Trophoblast cell (in vitro differentiated cells and primary cell): Measurements from ENCODE around the gene LRRC1.
A peak's percentile ranks its signal among the peaks of the same experiment; 100 is the strongest.

Experiments
- DNase-seq, 2 donors: peaks; one replicate each; pipeline ENCODE4 v3.0.0-alpha.2; 2016
- H2AFZ ChIP-seq: 2 replicates; pipeline ENCODE4 v1.6.1; 2013; ENCODE audit warnings: low read length, moderate library complexity, mild to moderate bottlenecking; ENCODE audit not compliant: insufficient read depth, poor library complexity
- H2AK5ac ChIP-seq: 2 replicates; pipeline ENCODE4 v1.6.1; 2013; ENCODE audit warnings: mild to moderate bottlenecking, low read length
- H2BK120ac ChIP-seq: 2 replicates; pipeline ENCODE4 v1.6.1; 2013; ENCODE audit warnings: low read length, mild to moderate bottlenecking, moderate library complexity; ENCODE audit not compliant: insufficient read depth, poor library complexity
- H2BK12ac ChIP-seq: 2 replicates; pipeline ENCODE4 v1.6.1; 2013; ENCODE audit warnings: mild to moderate bottlenecking, low read length, moderate library complexity
- H2BK5ac ChIP-seq: 2 replicates; pipeline ENCODE4 v1.6.1; 2013; ENCODE audit warnings: low read length, low read depth, moderate library complexity, mild to moderate bottlenecking; ENCODE audit not compliant: poor library complexity
- H3K14ac ChIP-seq: 2 replicates; pipeline ENCODE4 v1.6.1; 2013; ENCODE audit warnings: mild to moderate bottlenecking, low read length
- H3K18ac ChIP-seq: 2 replicates; pipeline ENCODE4 v1.6.1; 2013; ENCODE audit warnings: mild to moderate bottlenecking, low read length
- H3K23ac ChIP-seq: 2 replicates; pipeline ENCODE4 v1.6.1; 2013; ENCODE audit warnings: low read length
- H3K27ac ChIP-seq: 2 replicates; pipeline ENCODE4 v1.5.1; 2013; ENCODE audit warnings: low read depth, mild to moderate bottlenecking, inconsistent platforms, low read length, moderate library complexity
- H3K27me3 ChIP-seq: 2 replicates; pipeline ENCODE4 v1.6.1; 2013; ENCODE audit warnings: inconsistent platforms, mild to moderate bottlenecking, low read length, moderate library complexity; ENCODE audit not compliant: insufficient read depth
- H3K36me3 ChIP-seq, 2 experiments: 1 replicate in 1 of 2; 2 replicates in 1 of 2; pipeline ENCODE4 v1.6.1; 2013; ENCODE audit warnings: low read length in 2 of 2, mild to moderate bottlenecking in 2 of 2, moderate library complexity in 1 of 2; ENCODE audit not compliant: insufficient read depth in 2 of 2, control insufficient read depth in 1 of 2
- H3K4ac ChIP-seq: 2 replicates; pipeline ENCODE4 v1.6.1; 2013; ENCODE audit warnings: low read depth, mild to moderate bottlenecking, low read length, moderate library complexity
- H3K4me1 ChIP-seq, 2 experiments: 1 replicate in 1 of 2; 2 replicates in 1 of 2; pipeline ENCODE4 v1.6.1; 2013; ENCODE audit warnings: low read length in 2 of 2, mild to moderate bottlenecking in 2 of 2, moderate library complexity in 1 of 2; ENCODE audit not compliant: insufficient read depth in 2 of 2, control insufficient read depth in 1 of 2
- H3K4me2 ChIP-seq: 2 replicates; pipeline ENCODE4 v1.6.1; 2013; ENCODE audit warnings: inconsistent platforms, mild to moderate bottlenecking, low read length, moderate library complexity
- H3K4me3 ChIP-seq: 2 replicates; pipeline ENCODE4 v1.5.1; 2013; ENCODE audit warnings: mild to moderate bottlenecking, low read depth, low read length, inconsistent platforms
- H3K79me1 ChIP-seq: one replicate; pipeline ENCODE4 v1.6.1; 2013; ENCODE audit warnings: low read length
- H3K79me2 ChIP-seq: 2 replicates; pipeline ENCODE4 v1.6.1; 2013; ENCODE audit warnings: low read length, mild to moderate bottlenecking; ENCODE audit not compliant: control insufficient read depth, insufficient read depth, poor library complexity
- H3K9ac ChIP-seq: 2 replicates; pipeline ENCODE4 v1.6.1; 2013; ENCODE audit warnings: mild to moderate bottlenecking, low read length
- H3K9me3 ChIP-seq: 2 replicates; pipeline ENCODE4 v1.6.1; 2013; ENCODE audit warnings: low read depth, mild to moderate bottlenecking, control low read depth, inconsistent platforms, low read length; ENCODE audit not compliant: insufficient read depth
- H4K12ac ChIP-seq: 2 replicates; pipeline ENCODE4 v1.6.1; 2013; ENCODE audit warnings: low read depth, mild to moderate bottlenecking, low read length, moderate library complexity
- H4K8ac ChIP-seq: 2 replicates; pipeline ENCODE4 v1.6.1; 2013; ENCODE audit warnings: low read depth, mild to moderate bottlenecking, low read length, moderate library complexity
- H4K91ac ChIP-seq: one replicate; pipeline ENCODE4 v1.6.1; 2013; ENCODE audit warnings: low read depth, mild to moderate bottlenecking, low read length, moderate library complexity
- WGBS: extraction: QIAGEN DNeasy Blood & Tissue Kit; methylation state at CpG from one replicate; pipeline ENCODE4 v1.1.7; 2013; ENCODE audit warnings: missing lambda C conversion rate; ENCODE audit not compliant: insufficient read length, insufficient coverage; ENCODE audit errors: extremely low coverage; 5-methylcytosine and 5-hydroxymethylcytosine counted together

The LRRC1 gene

DNA sequence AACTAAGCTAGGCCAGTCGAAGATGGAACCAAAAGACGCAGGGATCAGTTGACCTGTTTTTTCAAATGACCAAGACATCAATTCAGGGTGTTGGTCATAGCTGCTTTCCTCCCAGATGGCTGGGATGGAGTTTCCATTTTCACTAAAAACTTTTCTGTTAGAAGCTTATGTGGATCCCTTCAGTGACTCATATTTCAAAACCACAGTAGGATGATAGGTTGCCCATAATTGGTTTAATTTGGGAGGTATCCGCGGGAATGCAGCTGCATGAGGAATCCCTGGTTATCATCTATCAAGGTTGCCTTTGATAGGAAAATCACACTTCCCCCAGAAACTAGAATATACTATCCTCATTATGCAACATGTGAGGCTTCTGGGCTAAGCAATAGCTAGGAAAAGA is 165.5 kb downstream of the LRRC1 start:
- no peaks in the 10 kb centered on the region for H3K9me3 ChIP-seq
- no peak overlapping the region for H3K4ac ChIP-seq
- H2BK120ac ChIP-seq, result peak overlapping the region; percentile 65
- H3K27ac ChIP-seq, result no peak overlapping the region
- no peak overlapping the region for H3K4me3 ChIP-seq
- WGBS, result no CpG with 5 or more reads among the region's 4 CpGs
- H4K91ac ChIP-seq, result no peak overlapping the region
- H4K12ac ChIP-seq, result no peak overlapping the region
- H3K4me2 ChIP-seq, result no peak overlapping the region
- no peak for DNase-seq
- H3K9ac ChIP-seq, result no peak overlapping the region
- H2BK12ac ChIP-seq, result peak overlapping the region; percentile 90
- H2AFZ ChIP-seq, result no peak overlapping the region
- H3K14ac ChIP-seq, result no peak overlapping the region
- H3K23ac ChIP-seq, result no peak overlapping the region
- peaks cover 2 to 7% of the 10 kb centered on the region in 2 experiments for H3K4me1 ChIP-seq
- no peak overlapping the region for H4K8ac ChIP-seq
- no peaks in the 10 kb centered on the region for H3K36me3 ChIP-seq
- no peaks in the 10 kb centered on the region for H3K79me2 ChIP-seq
- no peak overlapping the region for H2BK5ac ChIP-seq
- H3K79me1 ChIP-seq, result peaks cover 5% of the 10 kb centered on the region
- no peak overlapping the region for H3K18ac ChIP-seq
- H3K27me3 ChIP-seq, result no peaks in the 10 kb centered on the region
- H2AK5ac ChIP-seq, result no peak overlapping the region

DNA sequence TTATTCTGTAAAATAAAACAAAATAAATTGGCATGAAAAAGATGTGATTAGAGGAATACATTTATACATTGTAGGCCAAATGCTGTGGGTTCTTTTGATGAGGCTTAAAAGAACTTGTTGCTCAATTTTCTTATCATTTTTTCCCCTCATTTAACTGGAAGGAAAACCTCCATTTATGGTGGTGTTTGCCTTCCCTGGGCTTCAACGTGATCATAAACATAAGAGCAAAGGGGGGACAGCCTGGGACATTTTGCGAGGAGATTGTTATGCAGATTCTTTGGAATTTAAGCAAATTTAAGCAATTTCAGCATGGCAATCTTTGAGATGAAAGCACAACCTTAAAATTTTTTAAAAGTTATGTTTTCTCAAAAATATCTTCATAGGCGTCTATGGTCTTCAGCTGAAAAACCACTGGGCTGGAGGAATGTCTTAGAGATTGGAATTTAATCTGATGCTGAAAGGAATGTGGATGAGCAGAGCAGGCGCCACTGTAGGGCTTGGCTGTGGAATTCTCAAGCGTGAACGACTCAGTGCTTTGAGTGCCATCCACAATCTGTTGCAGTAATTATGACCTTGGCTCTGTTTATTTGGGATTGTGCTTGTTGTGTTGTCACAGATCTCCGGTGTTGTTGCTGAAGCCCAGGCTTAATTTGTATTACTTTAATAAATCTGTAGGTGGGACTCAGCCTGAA is 167.0 kb downstream of the LRRC1 start:
- Histone ChIP-seq H4K12ac (no peak overlapping the region), H2BK5ac (no peak overlapping the region), H2AK5ac (no peak overlapping the region), H3K9me3 (no peaks in the 10 kb centered on the region), H4K91ac (no peak overlapping the region), H3K14ac (no peak overlapping the region), H3K79me1 (peaks cover 5% of the 10 kb centered on the region), H3K27ac (peak overlapping the region; percentile 59), H3K4me2 (peak overlapping the region; percentile 40), H4K8ac (no peak overlapping the region), H3K4me3 (no peak overlapping the region), H3K79me2 (no peaks in the 10 kb centered on the region), H3K23ac (no peak overlapping the region), H2BK12ac (no peak overlapping the region), H3K27me3 (no peaks in the 10 kb centered on the region), H3K9ac (no peak overlapping the region), H2AFZ (no peak overlapping the region), H2BK120ac (no peak overlapping the region), H3K36me3 (no peaks in the 10 kb centered on the region), H3K4ac (no peak overlapping the region), H3K18ac (no peak overlapping the region), H3K4me1 (peaks cover 2 to 7% of the 10 kb centered on the region in 2 experiments)
- peak; percentile 83 to 92 for DNase-seq
- no CpG with 5 or more reads among the region's 7 CpGs for WGBS

DNA sequence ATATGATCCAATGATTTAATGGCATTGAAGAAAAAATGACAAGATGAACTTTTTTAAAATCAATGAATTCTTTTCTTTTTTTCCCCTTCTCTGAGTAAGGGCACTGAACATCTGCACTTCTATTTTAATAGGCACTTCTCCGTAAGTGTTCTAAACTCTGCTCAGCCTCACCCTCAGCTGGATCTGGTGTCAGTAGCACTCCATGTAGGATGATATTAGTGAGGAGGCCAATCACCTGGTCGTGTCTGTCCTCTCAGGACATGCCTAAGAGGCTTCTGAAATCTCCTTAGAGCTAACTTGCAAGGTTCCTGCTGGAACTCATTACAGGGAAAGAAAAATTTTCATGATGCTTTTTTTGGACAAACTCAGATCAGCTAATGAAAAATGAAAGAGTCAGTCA is 167.8 kb downstream of the LRRC1 start:
- no peak overlapping the region for H2AK5ac ChIP-seq
- H3K79me2 ChIP-seq, result no peaks in the 10 kb centered on the region
- H4K8ac ChIP-seq, result no peak overlapping the region
- no peak overlapping the region for H3K18ac ChIP-seq
- no peaks in the 10 kb centered on the region for H3K27me3 ChIP-seq
- no peak overlapping the region for H3K14ac ChIP-seq
- H3K9me3 ChIP-seq, result no peaks in the 10 kb centered on the region
- no CpG with 5 or more reads among the region's 2 CpGs for WGBS
- H2AFZ ChIP-seq, result no peak overlapping the region
- H2BK120ac ChIP-seq, result peak overlapping the region; percentile 29
- no peak overlapping the region for H3K23ac ChIP-seq
- H3K9ac ChIP-seq, result no peak overlapping the region
- no peak for DNase-seq
- H3K36me3 ChIP-seq, result no peaks in the 10 kb centered on the region
- no peak overlapping the region for H4K91ac ChIP-seq
- no peak overlapping the region for H3K4me2 ChIP-seq
- peaks cover 2 to 7% of the 10 kb centered on the region in 2 experiments for H3K4me1 ChIP-seq
- H4K12ac ChIP-seq, result no peak overlapping the region
- peak overlapping the region; percentile 29 for H2BK12ac ChIP-seq
- no peak overlapping the region for H2BK5ac ChIP-seq
- H3K4me3 ChIP-seq, result no peak overlapping the region
- peaks cover 5% of the 10 kb centered on the region for H3K79me1 ChIP-seq
- no peak overlapping the region for H3K4ac ChIP-seq
- H3K27ac ChIP-seq, result peak overlapping the region; percentile 59

DNA sequence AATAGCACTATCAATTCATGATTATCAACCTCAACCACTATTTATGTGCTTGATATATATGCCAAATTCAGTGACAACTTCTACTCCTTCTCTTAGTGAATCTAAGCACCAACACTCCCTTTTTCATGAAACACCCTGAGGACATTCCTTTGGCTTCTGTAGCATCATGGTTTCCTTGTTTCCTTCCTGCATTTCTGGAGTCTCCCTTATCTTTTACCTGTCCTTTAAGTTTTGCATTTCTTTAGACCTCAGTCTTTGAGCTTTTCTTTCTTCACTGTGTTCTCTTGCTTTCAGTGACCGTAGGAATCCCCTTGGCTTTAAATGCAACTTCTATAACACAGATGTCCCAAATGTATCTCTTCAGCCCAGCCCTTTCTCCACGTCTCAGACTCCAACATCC is 172.6 kb downstream of the LRRC1 start:
- H2AK5ac ChIP-seq, result no peak overlapping the region
- no peak overlapping the region for H3K18ac ChIP-seq
- no peak overlapping the region for H3K9ac ChIP-seq
- H4K91ac ChIP-seq, result no peak overlapping the region
- no peak overlapping the region for H4K8ac ChIP-seq
- no peak overlapping the region for H3K14ac ChIP-seq
- no peak overlapping the region for H4K12ac ChIP-seq
- H3K27ac ChIP-seq, result no peak overlapping the region
- H3K23ac ChIP-seq, result no peak overlapping the region
- no peaks in the 10 kb centered on the region for H3K36me3 ChIP-seq
- H2BK120ac ChIP-seq, result no peak overlapping the region
- H3K9me3 ChIP-seq, result no peaks in the 10 kb centered on the region
- peaks cover 2 to 3% of the 10 kb centered on the region in 2 experiments for H3K4me1 ChIP-seq
- no peak overlapping the region for H2BK12ac ChIP-seq
- H3K79me2 ChIP-seq, result no peaks in the 10 kb centered on the region
- H3K4me3 ChIP-seq, result no peak overlapping the region
- DNase-seq, result no peak
- no peaks in the 10 kb centered on the region for H3K27me3 ChIP-seq
- H2BK5ac ChIP-seq, result no peak overlapping the region
- no peak overlapping the region for H3K4me2 ChIP-seq
- H2AFZ ChIP-seq, result no peak overlapping the region
- no CpG with 5 or more reads among the region's 2 CpGs for WGBS
- H3K4ac ChIP-seq, result no peak overlapping the region
- no peaks in the 10 kb centered on the region for H3K79me1 ChIP-seq
